Vagina (tissue), 2 donors: Measurements from ENCODE around the gene WDR3. TPM values are rescaled to one million over a fixed set of nuclear protein-coding genes. Genes with fewer than 3 reads are reported as not detected.

Experiments
- DNase-seq, 2 donors: peaks; one replicate each; pipeline ENCODE4 v3.0.0-alpha.2; 2017; ENCODE audit errors: extremely low spot score in 2 of 2
- H3K27ac ChIP-seq: fragments of 200-600 bp; sonication (generic); one replicate; pipeline ENCODE4 v1.5.1; 2019
- H3K27me3 ChIP-seq: fragments of 200-600 bp; sonication (generic); one replicate; pipeline ENCODE4 v1.5.1; 2019
- H3K36me3 ChIP-seq, 2 donors: fragments of 200-600 bp; sonication (generic); one replicate each; pipeline ENCODE4 v1.5.1; 2017 to 2019
- H3K4me1 ChIP-seq: fragments of 200-600 bp; sonication (generic); one replicate; pipeline ENCODE4 v1.5.1; 2019
- H3K4me3 ChIP-seq, 2 donors: fragments of 200-600 bp; sonication (generic); 1 replicate in 1 of 2; 2 replicates in 1 of 2; pipeline ENCODE4 v1.5.1; 2016 to 2019
- H3K9me3 ChIP-seq: fragments of 200-600 bp; sonication (generic); one replicate; pipeline ENCODE4 v1.5.1; 2019
- CTCF ChIP-seq, 3 experiments: fragments of 450-650 bp in 2 of 3; fragments of 200-600 bp in 1 of 3; sonication (generic) in 1 of 3; IDR thresholded peaks; one replicate each; pipeline ENCODE4 v1.5.1; 2017 to 2019; ENCODE audit warnings: antibody characterized with exemption in 3 of 3, mild to moderate bottlenecking in 2 of 3, moderate library complexity in 2 of 3
- POLR2A ChIP-seq, 2 donors: fragments of 450-650 bp; IDR thresholded peaks; one replicate each; pipeline ENCODE4 v1.6.1; 2017; ENCODE audit warnings: antibody characterized with exemption in 2 of 2, mild to moderate bottlenecking in 2 of 2, moderate library complexity in 2 of 2
- POLR2AphosphoS5 ChIP-seq, 2 donors: sonication (generic); formaldehyde crosslinking; IDR thresholded peaks; one replicate each; pipeline ENCODE4 v1.9.0; 2017; ENCODE audit warnings: antibody characterized with exemption in 2 of 2, mild to moderate bottlenecking in 2 of 2, low read depth in 1 of 2; ENCODE audit not compliant: insufficient read depth in 1 of 2
- intact Hi-C: fragments of 100-400 bp; cut with DNase I; formaldehyde crosslinking; loops from one replicate; pipeline ENCODE4 v1.15.1; 2023
- total RNA-seq: library from RNA; depleted of rRNA; stranded (reverse); fragments of >200 nt; gene quantifications from one replicate; pipeline ENCODE4 v1.2.3, GENCODE V29; 2016

The WDR3 gene
- total RNA-seq, 1 donor from 2014 or later: 9.3 TPM

- TF ChIP-seq POLR2A (IDR thresholded peaks at IDR 0.05) (no peak), POLR2AphosphoS5 (IDR thresholded peaks at IDR 0.05; ENCODE audit: insufficient read depth in 1 of 2, low read depth in 1 of 2) (no peak), CTCF (IDR thresholded peaks at IDR 0.05) (no peak)
- H3K4me1 ChIP-seq: no peaks in the 10 kb centered on the region
- H3K27me3 ChIP-seq: no peaks in the 10 kb centered on the region
- peaks cover 0 to 22% of the 10 kb centered on the region in 2 donors for H3K36me3 ChIP-seq
- H3K4me3 ChIP-seq: no peak overlapping the region
- H3K9me3 ChIP-seq: no peaks in the 10 kb centered on the region
- H3K27ac ChIP-seq: no peak overlapping the region
- intact Hi-C loops: no loop called here
- DNase-seq: no peak
Observed at GRCh38 chr1:117894078-117894477, 35.5 kb upstream of the WDR3 start.

- H3K4me1 ChIP-seq: no peaks in the 10 kb centered on the region
- TF ChIP-seq CTCF (IDR thresholded peaks at IDR 0.05): peak; percentile 53 to 72 (median 68)
- TF ChIP-seq POLR2A (IDR thresholded peaks at IDR 0.05): no peak
- H3K27ac ChIP-seq: peak overlapping the region; percentile 19
- H3K27me3 ChIP-seq: no peaks in the 10 kb centered on the region
- intact Hi-C loops: no loop called here
- DNase-seq: no peak
- H3K36me3 ChIP-seq: peaks cover 0 to 22% of the 10 kb centered on the region in 2 donors
- H3K4me3 ChIP-seq: no peak overlapping the region
- no peaks in the 10 kb centered on the region for H3K9me3 ChIP-seq
Observed at GRCh38 chr1:117895482-117896114, 33.9 kb upstream of the WDR3 start.

GRCh38 chr1:117897551-117897950 lies 32.0 kb upstream of the WDR3 start:
- Histone ChIP-seq H3K4me3 (no peak overlapping the region), H3K36me3 (peaks cover 0 to 20% of the 10 kb centered on the region in 2 donors), H3K9me3 (no peaks in the 10 kb centered on the region), H3K27ac (no peak overlapping the region), H3K4me1 (no peaks in the 10 kb centered on the region), H3K27me3 (no peaks in the 10 kb centered on the region)
- TF ChIP-seq POLR2A (IDR thresholded peaks at IDR 0.05): no peak
- TF ChIP-seq CTCF (IDR thresholded peaks at IDR 0.05): no peak
- no peak for TF ChIP-seq POLR2AphosphoS5 (IDR thresholded peaks at IDR 0.05; ENCODE audit: insufficient read depth in 1 of 2, low read depth in 1 of 2)
- DNase-seq: no peak
- intact Hi-C loops: no loop called here

- no peak overlapping the region for H3K27ac ChIP-seq
- no peaks in the 10 kb centered on the region for H3K9me3 ChIP-seq
- H3K4me3 ChIP-seq: no peak overlapping the region
- no peaks in the 10 kb centered on the region for H3K4me1 ChIP-seq
- no peak for DNase-seq
- H3K27me3 ChIP-seq: no peaks in the 10 kb centered on the region
- peaks cover 0 to 30% of the 10 kb centered on the region in 2 donors for H3K36me3 ChIP-seq
- intact Hi-C loops: no loop called here
- TF ChIP-seq POLR2AphosphoS5 (IDR thresholded peaks at IDR 0.05; ENCODE audit: insufficient read depth in 1 of 2, low read depth in 1 of 2) (no peak), POLR2A (IDR thresholded peaks at IDR 0.05) (no peak), CTCF (IDR thresholded peaks at IDR 0.05) (no peak)
Observed at GRCh38 chr1:117899801-117900200, 29.7 kb upstream of the WDR3 start.

- no peak for DNase-seq
- no peaks in the 10 kb centered on the region for H3K27me3 ChIP-seq
Observed at GRCh38 chr1:117902944-117903343, 26.6 kb upstream of the WDR3 start.

More at GRCh38 chr1:117902944-117903343, 26.6 kb upstream of the WDR3 start:
- TF ChIP-seq CTCF (IDR thresholded peaks at IDR 0.05) (no peak), POLR2A (IDR thresholded peaks at IDR 0.05) (no peak), POLR2AphosphoS5 (IDR thresholded peaks at IDR 0.05; ENCODE audit: insufficient read depth in 1 of 2, low read depth in 1 of 2) (no peak)
- Histone ChIP-seq H3K4me3 (no peak overlapping the region), H3K27ac (no peak overlapping the region), H3K36me3 (peaks cover 0 to 38% of the 10 kb centered on the region in 2 donors), H3K9me3 (no peaks in the 10 kb centered on the region), H3K4me1 (no peaks in the 10 kb centered on the region)
- intact Hi-C loops: no loop called here
